Activated B cell treated with CpG ODN at 0.5 μM for 24 hours (primary cell): Measurements from ENCODE around the gene FN3KRP. TPM values are rescaled to one million over a fixed set of nuclear protein-coding genes. Genes with fewer than 3 reads are reported as not detected.

Experiments used
- ATAC-seq: fragments of 200-7000 bp; cut with Tn5 transposase; one replicate; pipeline ENCODE4 v1.10.0; 2021; ENCODE audit warnings: low read depth, mild to moderate bottlenecking, moderate library complexity
- CTCF ChIA-PET: fragments of 350-600 bp; sonication (Branson Sonifier 250); formaldehyde crosslinking; loops from one replicate; lab custom pipeline; 2021; ENCODE audit warnings: antibody characterized with exemption; lab: Charles Lee
- POLR2A ChIA-PET: fragments of 350-600 bp; sonication (Branson Sonifier 250); formaldehyde crosslinking; loops from one replicate; lab custom pipeline; 2021; ENCODE audit warnings: antibody characterized with exemption; lab: Charles Lee
- DNase-seq: peaks from one replicate; pipeline ENCODE4 v3.0.0; 2022
- H3K27ac Mint-ChIP-seq: one replicate; pipeline ENCODE4 v1.8.0; 2020; ENCODE audit warnings: mixed read lengths
- H3K27me3 Mint-ChIP-seq: one replicate; pipeline ENCODE4 v1.8.0; 2021; ENCODE audit warnings: mixed read lengths
- H3K36me3 Mint-ChIP-seq: one replicate; pipeline ENCODE4 v1.8.0; 2021; ENCODE audit warnings: low read depth, mixed read lengths
- H3K4me1 Mint-ChIP-seq: one replicate; pipeline ENCODE4 v1.8.0; 2021; ENCODE audit warnings: mixed read lengths
- H3K4me3 Mint-ChIP-seq: one replicate; pipeline ENCODE4 v1.8.0; 2020; ENCODE audit warnings: mild to moderate bottlenecking, mixed read lengths
- H3K9me3 Mint-ChIP-seq: one replicate; pipeline ENCODE4 v1.8.0; 2020; ENCODE audit warnings: mixed read lengths
- intact Hi-C: fragments of 100-400 bp; cut with micrococcal nuclease; formaldehyde crosslinking; loops from one replicate; pipeline ENCODE4 v1.15.1; 2024
- total RNA-seq: library from RNA; stranded (reverse); gene quantifications from 2 replicates; pipeline ENCODE4 v1.2.3, GENCODE V29; 2022
- TF ChIP-seq, protein P1 (sequence below): fragments of 200-600 bp; IDR thresholded peaks from one replicate; pipeline ENCODE4 v1.8.0; 2022; ENCODE audit warnings: antibody characterized with exemption, mild to moderate bottlenecking

FN3KRP gene
- total RNA-seq, 1 donor from 2014 or later, result 28.5 TPM

GRCh38 chr17:82677353-82677925 is 39.1 kb upstream of the FN3KRP start:
- H3K9me3 Mint-ChIP-seq, result peaks cover 9% of the 10 kb centered on the region
- no peak overlapping the region for H3K27ac Mint-ChIP-seq
- no peak for ATAC-seq
- ChIA-PET CTCF (no interaction called here), POLR2A (no interaction called here)
- intact Hi-C loops, result no loop called here
- H3K36me3 Mint-ChIP-seq, result peaks cover 3% of the 10 kb centered on the region
- no peaks in the 10 kb centered on the region for H3K4me1 Mint-ChIP-seq
- no peak for DNase-seq
- no peaks in the 10 kb centered on the region for H3K27me3 Mint-ChIP-seq
- no peak overlapping the region for H3K4me3 Mint-ChIP-seq
- TF ChIP-seq, protein P1, sequence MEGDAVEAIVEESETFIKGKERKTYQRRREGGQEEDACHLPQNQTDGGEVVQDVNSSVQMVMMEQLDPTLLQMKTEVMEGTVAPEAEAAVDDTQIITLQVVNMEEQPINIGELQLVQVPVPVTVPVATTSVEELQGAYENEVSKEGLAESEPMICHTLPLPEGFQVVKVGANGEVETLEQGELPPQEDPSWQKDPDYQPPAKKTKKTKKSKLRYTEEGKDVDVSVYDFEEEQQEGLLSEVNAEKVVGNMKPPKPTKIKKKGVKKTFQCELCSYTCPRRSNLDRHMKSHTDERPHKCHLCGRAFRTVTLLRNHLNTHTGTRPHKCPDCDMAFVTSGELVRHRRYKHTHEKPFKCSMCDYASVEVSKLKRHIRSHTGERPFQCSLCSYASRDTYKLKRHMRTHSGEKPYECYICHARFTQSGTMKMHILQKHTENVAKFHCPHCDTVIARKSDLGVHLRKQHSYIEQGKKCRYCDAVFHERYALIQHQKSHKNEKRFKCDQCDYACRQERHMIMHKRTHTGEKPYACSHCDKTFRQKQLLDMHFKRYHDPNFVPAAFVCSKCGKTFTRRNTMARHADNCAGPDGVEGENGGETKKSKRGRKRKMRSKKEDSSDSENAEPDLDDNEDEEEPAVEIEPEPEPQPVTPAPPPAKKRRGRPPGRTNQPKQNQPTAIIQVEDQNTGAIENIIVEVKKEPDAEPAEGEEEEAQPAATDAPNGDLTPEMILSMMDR, result no peak

GRCh38 chr17:82678265-82678891 is 38.1 kb upstream of the FN3KRP start:
- H3K27me3 Mint-ChIP-seq, result no peaks in the 10 kb centered on the region
- H3K27ac Mint-ChIP-seq, result no peak overlapping the region
- H3K9me3 Mint-ChIP-seq, result peaks cover 9% of the 10 kb centered on the region
- DNase-seq, result no peak
- no peak for ATAC-seq
- no peaks in the 10 kb centered on the region for H3K4me1 Mint-ChIP-seq
- ChIA-PET CTCF (no interaction called here), POLR2A (no interaction called here)
- intact Hi-C loops, result no loop called here
- no peak overlapping the region for H3K4me3 Mint-ChIP-seq
- TF ChIP-seq, protein P1, result no peak
- H3K36me3 Mint-ChIP-seq, result peaks cover 3% of the 10 kb centered on the region

GRCh38 chr17:82679586-82680465 is 36.7 kb upstream of the FN3KRP start:
- Mint-ChIP-seq H3K4me1 (no peaks in the 10 kb centered on the region), H3K4me3 (no peak overlapping the region), H3K36me3 (peaks cover 3% of the 10 kb centered on the region), H3K27ac (no peak overlapping the region), H3K9me3 (peaks cover 9% of the 10 kb centered on the region), H3K27me3 (no peaks in the 10 kb centered on the region)
- ChIA-PET POLR2A (no interaction called here), CTCF (no interaction called here)
- TF ChIP-seq, protein P1, result no peak
- intact Hi-C loops, result no loop called here
- ATAC-seq, result no peak
- no peak for DNase-seq

- ChIA-PET CTCF (no interaction called here), POLR2A (no interaction called here)
- H3K4me1 Mint-ChIP-seq, result no peaks in the 10 kb centered on the region
- peaks cover 9% of the 10 kb centered on the region for H3K9me3 Mint-ChIP-seq
- H3K27me3 Mint-ChIP-seq, result no peaks in the 10 kb centered on the region
- intact Hi-C loops, result no loop called here
- H3K4me3 Mint-ChIP-seq, result no peak overlapping the region
- ATAC-seq, result no peak
- no peak overlapping the region for H3K27ac Mint-ChIP-seq
- TF ChIP-seq, protein P1, result no peak
- H3K36me3 Mint-ChIP-seq, result peaks cover 3% of the 10 kb centered on the region
- DNase-seq, result no peak
Observed at GRCh38 chr17:82681547-82681946, 35.0 kb upstream of the FN3KRP start.

GRCh38 chr17:82683534-82683933 is 33.0 kb upstream of the FN3KRP start:
- Mint-ChIP-seq H3K27me3 (no peaks in the 10 kb centered on the region), H3K9me3 (peaks cover 9% of the 10 kb centered on the region), H3K27ac (no peak overlapping the region), H3K4me3 (no peak overlapping the region), H3K4me1 (no peaks in the 10 kb centered on the region), H3K36me3 (peaks cover 3% of the 10 kb centered on the region)
- ChIA-PET POLR2A (no interaction called here), CTCF (no interaction called here)
- no peak for ATAC-seq
- intact Hi-C loops, result no loop called here
- TF ChIP-seq, protein P1, result no peak
- no peak for DNase-seq
